ENCODE results near the gene IDE.

DNA sequence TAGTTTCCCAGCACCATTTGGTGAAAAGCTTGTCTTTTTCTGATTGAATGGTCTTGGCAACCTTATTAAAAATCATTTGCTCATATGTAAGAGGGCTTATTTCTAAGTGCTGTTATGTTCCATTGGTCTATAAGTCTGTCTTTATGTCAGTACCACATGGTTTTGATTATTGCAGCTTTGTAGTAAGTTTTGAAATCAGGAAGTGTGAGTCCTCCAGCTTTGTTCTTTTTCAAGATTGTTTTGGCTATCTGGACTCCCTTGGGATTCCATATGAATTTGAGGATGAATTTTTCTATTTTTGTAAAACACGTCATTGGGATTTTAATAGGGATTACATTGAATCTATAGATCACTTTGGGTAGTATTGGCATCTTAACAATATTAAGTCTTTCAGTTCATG, 24.4 kb upstream of the IDE start:
- TF ChIP-seq EZH2 (IDR thresholded peaks at IDR 0.05), result no peak
- TF ChIP-seq, protein P1, sequence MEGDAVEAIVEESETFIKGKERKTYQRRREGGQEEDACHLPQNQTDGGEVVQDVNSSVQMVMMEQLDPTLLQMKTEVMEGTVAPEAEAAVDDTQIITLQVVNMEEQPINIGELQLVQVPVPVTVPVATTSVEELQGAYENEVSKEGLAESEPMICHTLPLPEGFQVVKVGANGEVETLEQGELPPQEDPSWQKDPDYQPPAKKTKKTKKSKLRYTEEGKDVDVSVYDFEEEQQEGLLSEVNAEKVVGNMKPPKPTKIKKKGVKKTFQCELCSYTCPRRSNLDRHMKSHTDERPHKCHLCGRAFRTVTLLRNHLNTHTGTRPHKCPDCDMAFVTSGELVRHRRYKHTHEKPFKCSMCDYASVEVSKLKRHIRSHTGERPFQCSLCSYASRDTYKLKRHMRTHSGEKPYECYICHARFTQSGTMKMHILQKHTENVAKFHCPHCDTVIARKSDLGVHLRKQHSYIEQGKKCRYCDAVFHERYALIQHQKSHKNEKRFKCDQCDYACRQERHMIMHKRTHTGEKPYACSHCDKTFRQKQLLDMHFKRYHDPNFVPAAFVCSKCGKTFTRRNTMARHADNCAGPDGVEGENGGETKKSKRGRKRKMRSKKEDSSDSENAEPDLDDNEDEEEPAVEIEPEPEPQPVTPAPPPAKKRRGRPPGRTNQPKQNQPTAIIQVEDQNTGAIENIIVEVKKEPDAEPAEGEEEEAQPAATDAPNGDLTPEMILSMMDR (IDR thresholded peaks at IDR 0.05 in 2 of 3, conservative IDR thresholded peaks at IDR 0.05 in 1 of 3; ENCODE audit: borderline replicate concordance in 1 of 3, insufficient read depth in 1 of 3, low read depth in 2 of 3, low read length in 2 of 3), result no peak
- no peak for TF ChIP-seq EGR1 (IDR thresholded peaks at IDR 0.05; ENCODE audit: low read depth)
- TF ChIP-seq POLR2A (IDR thresholded peaks at IDR 0.05; ENCODE audit: borderline replicate concordance, extremely low read depth, insufficient read depth, insufficient read length), result no peak
- TF ChIP-seq, protein P2, sequence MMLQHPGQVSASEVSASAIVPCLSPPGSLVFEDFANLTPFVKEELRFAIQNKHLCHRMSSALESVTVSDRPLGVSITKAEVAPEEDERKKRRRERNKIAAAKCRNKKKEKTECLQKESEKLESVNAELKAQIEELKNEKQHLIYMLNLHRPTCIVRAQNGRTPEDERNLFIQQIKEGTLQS (IDR thresholded peaks at IDR 0.05), result no peak
- TF ChIP-seq TCF7L2 (IDR thresholded peaks at IDR 0.05; ENCODE audit: borderline replicate concordance, extremely low read depth, insufficient read depth, insufficient read length), result no peak
- TF ChIP-seq, protein P3, sequence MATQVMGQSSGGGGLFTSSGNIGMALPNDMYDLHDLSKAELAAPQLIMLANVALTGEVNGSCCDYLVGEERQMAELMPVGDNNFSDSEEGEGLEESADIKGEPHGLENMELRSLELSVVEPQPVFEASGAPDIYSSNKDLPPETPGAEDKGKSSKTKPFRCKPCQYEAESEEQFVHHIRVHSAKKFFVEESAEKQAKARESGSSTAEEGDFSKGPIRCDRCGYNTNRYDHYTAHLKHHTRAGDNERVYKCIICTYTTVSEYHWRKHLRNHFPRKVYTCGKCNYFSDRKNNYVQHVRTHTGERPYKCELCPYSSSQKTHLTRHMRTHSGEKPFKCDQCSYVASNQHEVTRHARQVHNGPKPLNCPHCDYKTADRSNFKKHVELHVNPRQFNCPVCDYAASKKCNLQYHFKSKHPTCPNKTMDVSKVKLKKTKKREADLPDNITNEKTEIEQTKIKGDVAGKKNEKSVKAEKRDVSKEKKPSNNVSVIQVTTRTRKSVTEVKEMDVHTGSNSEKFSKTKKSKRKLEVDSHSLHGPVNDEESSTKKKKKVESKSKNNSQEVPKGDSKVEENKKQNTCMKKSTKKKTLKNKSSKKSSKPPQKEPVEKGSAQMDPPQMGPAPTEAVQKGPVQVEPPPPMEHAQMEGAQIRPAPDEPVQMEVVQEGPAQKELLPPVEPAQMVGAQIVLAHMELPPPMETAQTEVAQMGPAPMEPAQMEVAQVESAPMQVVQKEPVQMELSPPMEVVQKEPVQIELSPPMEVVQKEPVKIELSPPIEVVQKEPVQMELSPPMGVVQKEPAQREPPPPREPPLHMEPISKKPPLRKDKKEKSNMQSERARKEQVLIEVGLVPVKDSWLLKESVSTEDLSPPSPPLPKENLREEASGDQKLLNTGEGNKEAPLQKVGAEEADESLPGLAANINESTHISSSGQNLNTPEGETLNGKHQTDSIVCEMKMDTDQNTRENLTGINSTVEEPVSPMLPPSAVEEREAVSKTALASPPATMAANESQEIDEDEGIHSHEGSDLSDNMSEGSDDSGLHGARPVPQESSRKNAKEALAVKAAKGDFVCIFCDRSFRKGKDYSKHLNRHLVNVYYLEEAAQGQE (IDR thresholded peaks at IDR 0.05; ENCODE audit: low read depth), result no peak
- TF ChIP-seq, protein P4, sequence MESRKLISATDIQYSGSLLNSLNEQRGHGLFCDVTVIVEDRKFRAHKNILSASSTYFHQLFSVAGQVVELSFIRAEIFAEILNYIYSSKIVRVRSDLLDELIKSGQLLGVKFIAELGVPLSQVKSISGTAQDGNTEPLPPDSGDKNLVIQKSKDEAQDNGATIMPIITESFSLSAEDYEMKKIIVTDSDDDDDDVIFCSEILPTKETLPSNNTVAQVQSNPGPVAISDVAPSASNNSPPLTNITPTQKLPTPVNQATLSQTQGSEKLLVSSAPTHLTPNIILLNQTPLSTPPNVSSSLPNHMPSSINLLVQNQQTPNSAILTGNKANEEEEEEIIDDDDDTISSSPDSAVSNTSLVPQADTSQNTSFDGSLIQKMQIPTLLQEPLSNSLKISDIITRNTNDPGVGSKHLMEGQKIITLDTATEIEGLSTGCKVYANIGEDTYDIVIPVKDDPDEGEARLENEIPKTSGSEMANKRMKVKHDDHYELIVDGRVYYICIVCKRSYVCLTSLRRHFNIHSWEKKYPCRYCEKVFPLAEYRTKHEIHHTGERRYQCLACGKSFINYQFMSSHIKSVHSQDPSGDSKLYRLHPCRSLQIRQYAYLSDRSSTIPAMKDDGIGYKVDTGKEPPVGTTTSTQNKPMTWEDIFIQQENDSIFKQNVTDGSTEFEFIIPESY (IDR thresholded peaks at IDR 0.05; ENCODE audit: extremely low read depth, insufficient replicate concordance, low read length), result no peak
- TF ChIP-seq SIN3A (IDR thresholded peaks at IDR 0.05; ENCODE audit: low read depth), result no peak
- no peak for TF ChIP-seq ZFX (IDR thresholded peaks at IDR 0.05)
